Neuron (in vitro differentiated cells): ENCODE measurements around the gene WRNIP1.
A peak's percentile ranks its signal among the peaks of the same experiment; 100 is the strongest.
"Not testable (repeated sequence)": the region's sequence is repeated elsewhere in the genome, so short reads cannot be mapped to it uniquely, and the experiment has no call there.

Experiments used
- H2AFZ ChIP-seq: one replicate; pipeline ENCODE4 v1.6.1; 2013; ENCODE audit warnings: low read depth, mild to moderate bottlenecking, inconsistent platforms, low read length, moderate library complexity
- H3K27me3 ChIP-seq: one replicate; pipeline ENCODE4 v1.6.1; 2013; ENCODE audit warnings: low read length; ENCODE audit not compliant: insufficient read depth
- H3K36me3 ChIP-seq: one replicate; pipeline ENCODE4 v1.6.1; 2013; ENCODE audit warnings: low read length; ENCODE audit not compliant: insufficient read depth
- H3K4me1 ChIP-seq: one replicate; pipeline ENCODE4 v1.6.1; 2013; ENCODE audit warnings: low read length; ENCODE audit not compliant: insufficient read depth
- H3K4me3 ChIP-seq: 2 replicates; pipeline ENCODE4 v1.5.1; 2013; ENCODE audit warnings: mild to moderate bottlenecking, low read length, moderate library complexity
- H3K9me3 ChIP-seq: one replicate; pipeline ENCODE4 v1.6.1; 2013; ENCODE audit warnings: low read length

Gene WRNIP1

DNA sequence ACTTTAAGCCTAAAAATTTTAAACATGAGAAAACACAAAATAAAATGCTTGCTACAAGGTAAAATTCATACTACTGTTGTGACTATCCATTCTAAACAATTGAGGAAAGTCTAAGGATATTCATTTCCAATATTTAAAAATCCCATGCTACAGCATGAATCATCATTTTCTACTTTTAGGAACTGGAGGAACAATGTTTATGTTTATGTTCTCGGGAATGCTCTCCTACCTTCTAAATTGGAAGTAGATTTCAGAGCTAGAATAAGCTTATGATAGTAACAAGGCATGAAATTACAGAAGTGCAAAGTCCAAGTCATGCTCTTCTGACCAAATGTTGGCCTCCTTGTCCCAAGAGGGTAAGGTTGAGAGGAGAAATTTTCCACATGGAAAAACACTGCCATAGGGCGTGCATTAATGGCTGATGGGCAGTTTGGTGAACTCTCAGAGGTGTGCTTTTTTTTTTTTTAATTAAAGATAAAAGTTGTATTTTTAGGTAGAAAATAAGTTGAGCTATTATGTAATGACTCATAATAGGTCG lies 8.4 kb upstream of the WRNIP1 start:
- no peak overlapping the region for H2AFZ ChIP-seq
- no peaks in the 10 kb centered on the region for H3K4me1 ChIP-seq
- H3K4me3 ChIP-seq: no peak overlapping the region

DNA sequence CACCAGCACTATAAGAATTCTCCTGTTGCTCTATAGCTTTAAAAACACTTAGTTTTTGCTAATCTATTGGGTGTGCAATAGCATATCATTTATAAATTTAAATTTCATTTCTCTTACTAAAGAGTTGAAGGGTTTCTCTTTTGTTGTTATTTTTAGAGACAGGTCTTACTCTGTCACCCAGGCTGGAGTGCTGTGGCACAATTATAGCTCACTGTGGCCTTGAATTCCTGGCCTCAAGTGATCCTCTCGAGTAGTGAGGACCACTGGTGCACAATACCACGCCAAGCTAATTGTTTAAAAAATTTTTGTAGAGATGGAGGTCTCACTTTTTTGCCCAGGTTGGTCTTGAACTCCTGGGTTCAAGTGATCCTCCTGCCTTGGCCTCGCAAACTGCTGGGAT lies 6.2 kb upstream of the WRNIP1 start:
- Histone ChIP-seq H3K4me1 (no peaks in the 10 kb centered on the region), H3K4me3 (no peak overlapping the region), H2AFZ (no peak overlapping the region), H3K27me3 (no peaks in the 10 kb centered on the region), H3K9me3 (no peaks in the 10 kb centered on the region), H3K36me3 (no peaks in the 10 kb centered on the region)

More for the DNA sequence above, 8.4 kb upstream of the WRNIP1 start:
- no peaks in the 10 kb centered on the region for H3K36me3 ChIP-seq
- no peaks in the 10 kb centered on the region for H3K27me3 ChIP-seq
- H3K9me3 ChIP-seq: no peaks in the 10 kb centered on the region

DNA sequence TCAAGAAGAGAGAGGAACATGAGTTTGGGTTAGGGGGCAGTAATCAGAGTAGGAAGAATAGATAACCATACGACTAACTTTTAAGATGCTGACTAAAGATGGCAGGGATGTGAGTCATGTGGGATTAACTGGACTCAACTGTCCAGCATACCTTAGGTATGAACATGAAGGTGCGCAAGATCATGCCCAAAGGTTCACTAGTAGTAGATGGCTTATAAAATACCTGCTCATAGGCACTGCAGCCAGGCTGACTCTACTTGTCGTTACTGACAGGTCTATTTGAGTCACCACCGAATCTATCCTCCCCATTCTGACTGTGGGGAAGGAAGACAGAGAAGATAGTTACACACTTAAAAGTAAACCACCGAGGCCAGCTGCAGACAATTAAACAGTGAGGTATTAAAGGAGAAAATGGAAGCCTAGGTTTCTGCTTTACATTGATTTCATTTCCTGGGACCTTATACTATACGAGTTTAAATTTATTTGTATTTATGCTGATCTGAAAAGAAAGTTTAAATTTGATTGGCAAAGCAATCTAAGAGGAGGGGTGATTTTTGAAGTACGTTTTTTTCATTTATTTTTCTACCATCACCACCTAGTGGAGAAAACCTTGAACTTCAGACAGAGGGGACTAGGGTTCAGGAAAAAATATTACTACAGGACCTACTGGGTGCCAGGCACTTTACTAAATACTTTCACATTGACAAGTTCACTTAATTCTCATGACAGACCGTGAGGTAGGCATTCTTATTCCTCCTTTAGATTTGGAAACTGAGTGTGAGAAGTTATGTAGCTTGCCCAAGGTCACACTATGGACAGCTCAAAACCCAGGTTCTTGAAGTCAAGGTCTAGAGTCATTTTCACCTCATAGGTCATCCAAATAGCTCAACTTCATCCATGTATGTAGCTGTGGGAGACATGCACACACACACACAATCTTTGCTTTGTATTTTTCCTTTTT lies 4.0 kb upstream of the WRNIP1 start:
- Histone ChIP-seq H3K9me3 (no peaks in the 10 kb centered on the region), H3K27me3 (no peaks in the 10 kb centered on the region), H2AFZ (no peak overlapping the region), H3K36me3 (no peaks in the 10 kb centered on the region), H3K4me1 (peaks cover 4% of the 10 kb centered on the region), H3K4me3 (no peak overlapping the region)

DNA sequence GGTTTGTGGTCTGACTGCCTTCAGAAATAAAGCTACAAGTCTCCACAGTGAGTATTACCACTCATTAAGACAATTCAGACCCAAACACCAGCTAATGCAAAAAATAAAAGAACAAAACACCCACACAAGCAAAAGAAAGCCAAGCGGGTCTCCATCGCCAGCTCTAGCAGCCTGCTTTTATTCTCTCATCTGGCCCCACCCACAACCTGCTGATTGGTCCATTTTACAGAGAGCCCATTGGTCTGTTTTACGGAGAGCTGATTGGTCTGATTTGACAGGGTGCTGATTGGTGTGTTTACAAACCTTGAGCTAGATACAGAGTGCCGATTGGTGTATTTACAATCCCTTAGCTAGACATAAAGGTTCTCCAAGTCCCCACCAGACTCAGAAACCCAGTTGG lies 2.3 kb upstream of the WRNIP1 start:
- H3K4me3 ChIP-seq, H2AFZ ChIP-seq, H3K9me3 ChIP-seq, H3K27me3 ChIP-seq, H3K36me3 ChIP-seq: not testable (repeated sequence)
- peaks cover 15% of the 10 kb centered on the region for H3K4me1 ChIP-seq

DNA sequence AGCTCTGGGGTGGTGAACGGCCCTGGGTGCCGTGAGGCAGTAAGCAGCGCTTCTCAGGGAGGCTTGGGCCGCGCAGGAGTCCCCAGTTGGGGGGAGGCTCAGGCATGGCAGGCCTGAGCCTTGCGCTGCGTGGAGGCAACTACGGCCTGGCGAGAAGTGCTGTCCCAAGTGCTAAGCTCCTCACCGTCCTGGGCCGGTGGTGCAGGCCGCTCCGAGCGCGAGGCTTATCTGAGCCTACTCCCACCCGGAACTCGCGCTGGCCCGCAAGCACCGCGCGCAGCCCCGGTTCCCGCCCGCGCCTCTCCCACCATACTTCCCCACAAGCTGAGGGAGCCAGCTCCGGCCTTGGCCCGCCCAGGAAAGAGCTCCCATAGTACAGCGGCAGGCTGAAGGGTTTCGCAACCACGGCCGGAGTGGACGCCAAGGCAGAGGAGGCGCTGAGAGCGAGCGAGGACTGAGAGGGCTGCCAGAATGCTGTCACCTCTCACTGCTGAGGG lies 1.8 kb upstream of the WRNIP1 start:
- Histone ChIP-seq H2AFZ (no peak overlapping the region), H3K4me3 (no peak overlapping the region), H3K36me3 (no peaks in the 10 kb centered on the region), H3K9me3 (no peaks in the 10 kb centered on the region), H3K4me1 (peaks cover 18% of the 10 kb centered on the region), H3K27me3 (no peaks in the 10 kb centered on the region)

DNA sequence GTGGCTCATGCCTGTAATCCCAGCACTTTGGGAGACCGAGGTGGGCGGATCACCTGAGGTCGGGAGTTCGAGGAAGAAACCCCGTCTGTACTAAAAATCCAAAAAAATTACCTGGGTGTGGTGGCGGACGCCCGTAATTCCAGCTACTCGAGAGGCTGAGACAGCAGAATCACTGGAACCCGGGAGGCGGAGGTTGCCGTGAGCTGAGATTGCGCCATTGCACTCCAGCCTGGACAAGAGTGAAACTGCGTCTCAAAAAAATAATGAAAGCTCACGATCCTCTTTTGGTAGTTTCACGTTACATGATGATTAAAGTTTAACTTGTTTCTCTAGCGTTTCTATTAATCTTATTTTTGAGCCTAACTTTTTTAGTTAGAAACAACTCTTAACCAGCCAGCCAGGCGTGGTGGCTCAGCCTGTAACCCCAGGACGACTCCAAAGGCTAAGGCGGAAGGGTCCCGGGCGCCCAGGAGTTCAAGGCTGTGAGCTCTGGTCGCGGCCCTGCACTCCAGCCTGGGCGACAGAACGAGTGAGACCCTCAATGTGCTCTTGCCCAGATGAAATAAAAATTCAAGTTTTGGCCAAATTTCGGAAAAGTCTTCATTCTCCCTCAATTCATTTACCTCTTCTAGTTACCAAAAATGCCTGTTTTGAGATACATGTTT lies 1.2 kb upstream of the WRNIP1 start:
- Histone ChIP-seq H2AFZ (peak overlapping the region; percentile 96), H3K4me1 (peaks cover 18% of the 10 kb centered on the region), H3K36me3 (no peaks in the 10 kb centered on the region), H3K9me3 (no peaks in the 10 kb centered on the region), H3K4me3 (peak overlapping the region; percentile 89), H3K27me3 (no peaks in the 10 kb centered on the region)

DNA sequence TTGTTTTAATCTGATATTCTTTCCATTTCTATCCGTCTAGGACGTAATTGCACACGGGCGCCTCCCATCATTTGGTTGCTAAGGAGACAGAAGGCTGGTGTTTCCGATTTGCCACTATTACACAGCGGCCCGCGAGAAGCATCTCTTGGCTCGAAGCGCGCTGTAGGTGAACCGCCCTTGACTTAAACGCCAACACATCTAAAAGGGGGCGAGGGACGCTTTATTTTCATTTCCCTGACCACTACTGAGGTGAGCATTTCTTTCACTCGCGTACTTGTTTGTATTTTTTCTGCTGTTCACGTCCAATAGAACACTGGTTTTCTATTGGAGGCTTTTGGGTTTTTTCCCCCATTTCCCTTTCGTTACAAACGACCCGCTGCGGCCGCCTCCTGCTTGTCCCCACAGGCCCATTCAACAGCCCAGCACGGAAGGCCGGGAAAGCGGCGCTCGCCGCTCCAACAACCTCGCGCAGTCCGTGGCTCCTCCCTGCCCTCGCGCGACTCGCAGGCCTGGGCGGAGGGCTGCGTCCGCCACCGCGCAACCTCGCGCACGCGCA lies 505 bp upstream of the WRNIP1 start:
- H3K36me3 ChIP-seq: no peaks in the 10 kb centered on the region
- peak overlapping the region; percentile 89 for H3K4me3 ChIP-seq
- no peaks in the 10 kb centered on the region for H3K27me3 ChIP-seq

DNA sequence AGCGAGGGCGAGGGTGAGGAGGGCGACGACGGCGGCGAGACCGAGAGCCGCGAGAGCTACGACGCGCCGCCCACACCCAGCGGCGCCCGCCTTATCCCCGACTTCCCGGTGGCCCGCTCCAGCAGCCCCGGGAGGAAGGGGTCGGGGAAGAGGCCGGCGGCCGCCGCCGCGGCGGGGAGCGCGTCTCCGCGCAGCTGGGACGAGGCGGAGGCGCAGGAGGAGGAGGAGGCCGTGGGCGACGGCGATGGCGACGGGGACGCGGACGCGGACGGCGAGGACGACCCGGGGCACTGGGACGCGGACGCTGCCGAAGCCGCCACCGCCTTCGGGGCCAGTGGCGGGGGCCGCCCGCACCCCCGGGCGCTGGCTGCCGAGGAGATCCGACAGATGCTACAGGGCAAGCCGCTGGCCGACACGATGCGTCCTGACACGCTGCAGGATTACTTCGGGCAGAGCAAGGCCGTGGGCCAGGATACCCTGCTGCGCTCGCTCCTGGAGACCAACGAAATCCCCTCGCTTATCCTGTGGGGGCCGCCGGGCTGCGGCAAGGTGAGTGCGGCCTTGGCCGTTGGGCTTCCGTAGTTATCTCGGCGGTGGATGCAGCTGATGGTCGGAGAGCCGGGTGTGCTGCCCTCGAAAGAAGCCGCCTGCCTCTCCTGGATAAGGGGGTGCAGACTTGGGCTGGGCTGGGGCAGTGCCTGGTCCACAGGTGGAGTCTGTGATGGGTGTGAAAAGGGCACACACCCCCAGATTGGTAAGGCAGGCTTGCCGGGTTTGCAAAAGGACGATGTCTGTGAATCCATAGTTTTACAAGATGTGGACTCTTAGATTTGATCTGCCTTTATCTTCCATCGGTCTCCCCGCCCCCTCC lies 938 bp downstream of the WRNIP1 start:
- H3K9me3 ChIP-seq: peaks cover 3% of the 10 kb centered on the region
- H2AFZ ChIP-seq: peak overlapping the region; percentile 37
- H3K4me1 ChIP-seq: peaks cover 18% of the 10 kb centered on the region
- H3K27me3 ChIP-seq: no peaks in the 10 kb centered on the region
- H3K4me3 ChIP-seq: peak overlapping the region; percentile 69
- peaks cover 12% of the 10 kb centered on the region for H3K36me3 ChIP-seq

More for the DNA sequence above, 505 bp upstream of the WRNIP1 start:
- Histone ChIP-seq H3K9me3 (no peaks in the 10 kb centered on the region), H2AFZ (peak overlapping the region; percentile 96), H3K4me1 (peaks cover 18% of the 10 kb centered on the region)

DNA sequence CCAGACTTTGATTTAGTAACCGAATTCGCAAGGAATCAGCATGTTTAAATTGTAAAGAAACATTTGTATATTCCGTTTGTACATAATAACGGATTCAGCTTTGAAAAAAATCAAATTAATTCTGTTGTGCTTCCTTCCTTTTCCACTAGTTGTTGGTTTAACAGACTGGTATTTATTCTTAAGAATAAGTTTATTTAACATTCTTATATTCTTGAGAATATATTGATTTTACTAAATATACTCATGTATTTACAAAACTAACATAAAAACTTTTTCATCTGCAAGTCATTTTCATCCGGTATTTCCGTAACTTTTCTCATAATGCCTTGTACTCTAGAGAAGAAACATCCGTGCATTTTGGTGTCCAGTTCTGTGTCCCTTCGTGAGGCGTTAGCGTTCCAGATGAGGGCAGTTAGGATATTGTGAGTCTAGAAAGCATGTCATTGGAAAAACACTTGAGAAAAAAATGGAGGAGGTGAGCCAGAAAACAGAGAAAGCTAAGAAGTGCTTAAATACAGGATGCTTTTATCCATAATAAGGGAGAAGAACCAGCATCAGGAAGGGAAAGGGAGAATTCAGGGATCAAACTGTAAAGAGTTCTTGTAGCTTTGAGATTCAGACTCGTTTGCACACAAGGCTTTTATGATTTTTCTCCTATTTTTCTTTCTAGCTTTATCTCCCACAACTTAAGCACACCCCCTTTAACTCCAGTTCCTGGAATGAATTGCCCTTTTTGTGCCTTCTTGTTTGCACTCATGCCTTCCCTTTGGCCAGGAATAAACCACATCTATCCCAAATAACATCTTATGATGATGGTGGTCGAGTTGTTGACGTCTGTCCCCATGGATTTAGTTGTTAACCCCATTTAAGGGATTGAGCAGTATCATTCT lies 1.8 kb downstream of the WRNIP1 start:
- H2AFZ ChIP-seq: no peak overlapping the region
- H3K27me3 ChIP-seq: no peaks in the 10 kb centered on the region
- peaks cover 18% of the 10 kb centered on the region for H3K36me3 ChIP-seq
- peaks cover 18% of the 10 kb centered on the region for H3K4me1 ChIP-seq
- peak overlapping the region; percentile 69 for H3K4me3 ChIP-seq
- H3K9me3 ChIP-seq: peaks cover 3% of the 10 kb centered on the region

DNA sequence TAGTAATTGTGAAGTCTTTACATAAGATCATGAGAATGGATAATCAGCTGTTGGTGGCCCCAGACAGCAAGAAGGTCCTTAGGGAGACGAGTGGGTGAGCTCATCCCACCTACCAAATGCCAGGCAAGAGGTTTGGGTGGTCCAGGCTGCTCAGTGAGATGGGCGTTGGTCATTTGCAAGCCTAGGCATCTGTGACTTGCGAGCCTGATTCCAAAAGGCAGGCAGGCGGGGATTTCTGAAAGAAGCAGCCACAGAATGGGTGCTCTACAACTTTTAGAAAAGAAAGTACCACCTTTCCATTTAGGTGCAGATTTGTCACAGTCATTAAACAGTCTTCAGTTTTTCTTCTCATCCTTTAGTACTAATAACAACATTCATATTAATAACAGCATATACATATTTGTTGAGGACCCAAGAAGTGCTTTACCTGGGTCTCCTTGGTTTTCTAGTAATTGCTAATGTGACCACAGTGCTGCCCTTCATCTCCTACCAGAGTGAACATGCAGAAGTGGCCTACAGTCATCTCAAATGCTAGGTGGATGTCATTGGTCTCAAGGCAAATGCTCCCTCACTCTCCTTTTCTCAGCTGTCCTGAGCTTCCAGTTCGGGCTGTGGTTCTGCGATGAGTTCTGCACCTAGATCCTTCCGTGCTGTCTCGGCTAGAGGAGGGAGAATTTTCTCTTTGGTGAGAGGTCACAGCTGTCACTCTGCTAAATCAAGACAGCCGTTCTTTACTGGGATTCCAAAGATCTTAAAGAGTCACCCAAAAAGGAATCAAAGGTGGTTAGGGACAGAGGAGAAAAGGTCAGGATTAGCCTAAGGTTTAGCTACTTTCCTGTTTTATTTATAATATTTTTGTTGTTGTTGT lies 2.7 kb downstream of the WRNIP1 start:
- H3K36me3 ChIP-seq: peaks cover 23% of the 10 kb centered on the region
- no peak overlapping the region for H2AFZ ChIP-seq
- peak overlapping the region; percentile 69 for H3K4me3 ChIP-seq
- H3K4me1 ChIP-seq: peaks cover 18% of the 10 kb centered on the region
- H3K9me3 ChIP-seq: peaks cover 3% of the 10 kb centered on the region
- H3K27me3 ChIP-seq: no peaks in the 10 kb centered on the region

DNA sequence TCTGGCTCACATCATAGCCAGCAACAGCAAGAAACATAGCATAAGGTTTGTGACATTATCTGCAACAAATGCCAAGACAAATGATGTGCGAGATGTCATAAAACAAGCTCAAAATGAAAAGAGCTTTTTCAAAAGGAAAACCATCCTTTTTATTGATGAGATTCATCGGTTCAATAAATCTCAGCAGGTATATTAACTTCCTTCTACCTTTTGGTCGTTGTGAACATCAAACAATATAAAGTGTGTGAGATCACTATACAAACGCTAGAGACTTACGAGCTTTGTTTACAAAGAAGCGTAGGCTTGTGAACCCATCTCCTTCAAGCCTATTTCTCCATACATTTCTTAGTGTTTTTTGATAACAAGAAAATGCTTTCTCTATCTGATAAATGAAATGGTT lies 3.5 kb downstream of the WRNIP1 start:
- no peak overlapping the region for H3K4me3 ChIP-seq
- no peak overlapping the region for H2AFZ ChIP-seq
- H3K9me3 ChIP-seq: peaks cover 3% of the 10 kb centered on the region
- H3K36me3 ChIP-seq: peaks cover 30% of the 10 kb centered on the region
- H3K27me3 ChIP-seq: no peaks in the 10 kb centered on the region
- peaks cover 18% of the 10 kb centered on the region for H3K4me1 ChIP-seq
